ENCODE measurements around the gene ATN1. TPM values are rescaled to one million over a fixed set of nuclear protein-coding genes. Genes with fewer than 3 reads are reported as not detected.
A peak's percentile ranks its signal among the peaks of the same experiment; 100 is the strongest.
"Not testable (repeated sequence)": the region's sequence is repeated elsewhere in the genome, so short reads cannot be mapped to it uniquely, and the experiment has no call there.

ATN1 gene
- total RNA-seq, 4 donors from 2014 or later, result 49.0 to 136 (median 95.2) TPM

DNA sequence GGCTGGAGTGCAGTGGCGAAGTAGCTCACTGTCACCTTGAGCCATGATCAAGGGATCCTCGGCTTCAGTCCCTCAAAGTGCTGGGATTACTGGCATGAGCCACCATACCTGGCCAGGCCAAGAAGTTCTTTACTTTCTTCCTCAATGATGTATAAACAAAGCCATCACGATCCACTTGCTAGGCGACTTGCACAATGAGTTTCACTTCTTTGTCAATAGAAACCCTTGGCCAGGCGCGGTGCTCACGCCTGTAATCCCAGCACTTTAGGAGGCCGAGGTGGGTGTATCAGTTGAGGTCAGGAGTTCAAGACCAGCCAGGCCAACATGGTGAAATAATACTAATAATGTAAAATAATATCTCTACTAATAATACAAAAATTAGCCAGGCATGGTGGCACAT lies 40.3 kb upstream of the ATN1 start:
- peaks cover 0 to 33% of the 10 kb centered on the region in 2 donors for H3K36me3 ChIP-seq
- H3K4me1 ChIP-seq, result peaks cover 0 to 19% (median 4%) of the 10 kb centered on the region in 3 donors
- no peak overlapping the region for H3K27ac ChIP-seq
- H3K4me3 ChIP-seq, result no peak overlapping the region
- no peaks in the 10 kb centered on the region for H3K9me3 ChIP-seq
- 77% methylated on average over 8 of the region's 8 CpGs; no CpG with 5 or more reads in 1 of the 2 donors for WGBS, 2 donors (ENCODE audit: low coverage in 1 of 2)
- ATAC-seq, result no peak
- TF ChIP-seq EP300 (IDR thresholded peaks at IDR 0.05), result no peak
- TF ChIP-seq CTCF (IDR thresholded peaks at IDR 0.05), result no peak
- TF ChIP-seq POLR2A (IDR thresholded peaks at IDR 0.05), result no peak
- TF ChIP-seq POLR2AphosphoS5 (IDR thresholded peaks at IDR 0.05), result no peak
- H3K27me3 ChIP-seq, result no peaks in the 10 kb centered on the region

DNA sequence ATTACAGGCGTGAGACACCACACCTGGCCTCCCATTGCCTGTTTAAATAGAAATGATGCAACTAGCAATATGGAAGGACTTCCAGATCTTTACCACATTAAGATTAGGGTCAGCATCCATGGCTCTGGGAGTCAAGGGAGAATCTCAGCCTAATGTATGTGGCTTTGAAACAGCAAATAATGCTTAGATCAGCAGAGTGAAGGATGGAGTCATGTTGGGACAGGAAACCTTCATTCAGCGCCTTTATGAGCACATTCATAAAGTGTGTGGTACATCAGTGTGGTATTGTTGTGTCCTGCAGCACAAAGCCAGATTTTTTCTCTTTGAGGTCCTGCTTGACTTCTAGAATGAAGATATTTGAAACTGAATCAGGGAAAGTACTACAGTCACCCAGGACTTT lies 39.4 kb upstream of the ATN1 start:
- H3K27me3 ChIP-seq, result no peaks in the 10 kb centered on the region
- 100% methylated on average over 1 to 2 of the region's 2 CpGs for WGBS, 2 donors (ENCODE audit: low coverage in 1 of 2)
- H3K36me3 ChIP-seq, result peaks cover 0 to 24% of the 10 kb centered on the region in 2 donors
- peaks cover 0 to 19% (median 4%) of the 10 kb centered on the region in 3 donors for H3K4me1 ChIP-seq
- ATAC-seq, result no peak
- H3K9me3 ChIP-seq, result no peaks in the 10 kb centered on the region
- no peak overlapping the region for H3K4me3 ChIP-seq
- H3K27ac ChIP-seq, result no peak overlapping the region
- TF ChIP-seq EP300 (IDR thresholded peaks at IDR 0.05) (no peak), POLR2A (IDR thresholded peaks at IDR 0.05) (no peak), POLR2AphosphoS5 (IDR thresholded peaks at IDR 0.05) (no peak), CTCF (IDR thresholded peaks at IDR 0.05) (no peak)

GRCh38 chr12:6888794-6889193 lies 39.0 kb upstream of the ATN1 start:
- Histone ChIP-seq H3K36me3 (peaks cover 0 to 19% of the 10 kb centered on the region in 2 donors), H3K4me1 (peaks cover 0 to 19% (median 4%) of the 10 kb centered on the region in 3 donors)
- H3K4me3 ChIP-seq, ATAC-seq, H3K9me3 ChIP-seq, H3K27me3 ChIP-seq, H3K27ac ChIP-seq: not testable (repeated sequence)
- WGBS, 2 donors (ENCODE audit: low coverage in 1 of 2), result 71 to 74% methylated on average over 3 to 7 of the region's 7 CpGs

- H3K4me3 ChIP-seq, H3K9me3 ChIP-seq, ATAC-seq, H3K36me3 ChIP-seq, H3K27me3 ChIP-seq: not testable (repeated sequence)
- Histone ChIP-seq H3K27ac (peak overlapping the region; percentile 85 to 93 (median 91)), H3K4me1 (peaks cover 0 to 19% (median 4%) of the 10 kb centered on the region in 3 donors)
- 91 to 94% methylated on average over 14 of the region's 21 CpGs for WGBS, 2 donors (ENCODE audit: low coverage in 1 of 2)
These were observed 37.8 kb upstream of the ATN1 start for GRCh38 chr12:6889775-6890573.

DNA sequence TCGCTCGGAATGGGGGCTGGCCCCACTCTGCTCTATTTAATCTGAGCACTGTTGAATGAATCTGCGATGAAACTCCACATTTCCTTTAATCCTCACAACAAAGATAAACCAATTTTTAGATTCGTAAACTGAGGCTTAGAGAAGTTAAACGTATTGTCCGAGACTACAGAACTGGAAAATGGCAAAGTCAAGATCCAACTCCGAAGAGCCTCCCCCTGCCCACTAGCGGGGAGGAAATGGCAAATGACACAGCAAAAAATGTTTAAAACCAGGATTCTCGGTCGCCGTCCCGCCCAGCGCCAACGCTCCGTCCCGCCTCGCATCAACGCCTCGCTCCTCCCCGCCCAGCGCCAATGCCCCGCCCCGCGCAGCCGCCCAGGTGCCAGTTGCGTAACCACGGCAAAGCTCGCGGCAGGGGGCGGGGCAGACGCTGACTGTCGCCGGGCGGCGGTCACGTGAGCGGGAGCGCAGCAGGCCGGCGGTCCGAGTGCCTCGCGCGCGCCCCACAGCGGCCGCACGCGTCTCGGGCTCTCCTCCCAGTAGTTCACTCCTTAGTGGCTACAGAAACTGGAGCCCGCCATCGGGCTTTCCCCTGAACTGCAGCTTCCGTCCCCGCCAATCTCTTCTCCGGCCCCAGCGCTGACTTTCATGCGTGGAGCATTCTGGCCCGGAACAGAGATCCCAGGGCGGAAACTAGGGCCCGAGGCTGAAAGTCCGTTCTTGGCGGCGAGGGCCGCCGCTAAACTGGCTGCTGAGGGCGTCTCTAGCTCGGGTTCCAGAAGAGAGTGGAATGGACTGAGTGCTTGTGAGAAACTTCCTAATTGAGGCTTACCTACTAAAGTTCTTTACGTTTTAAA lies 36.7 kb upstream of the ATN1 start:
- Histone ChIP-seq H3K9me3 (no peaks in the 10 kb centered on the region), H3K27ac (peak overlapping the region; percentile 85 to 93 (median 91)), H3K4me3 (peak overlapping the region; percentile 47 to 54), H3K4me1 (peaks cover 0 to 19% (median 4%) of the 10 kb centered on the region in 3 donors), H3K27me3 (no peaks in the 10 kb centered on the region), H3K36me3 (no peaks in the 10 kb centered on the region)
- TF ChIP-seq POLR2A (IDR thresholded peaks at IDR 0.05) (peak; percentile 39 to 68), EP300 (IDR thresholded peaks at IDR 0.05) (no peak), CTCF (IDR thresholded peaks at IDR 0.05) (peak in 3 of 4 experiments; percentile 90 to 97 (median 93)), POLR2AphosphoS5 (IDR thresholded peaks at IDR 0.05) (peak; percentile 86)
- WGBS, 2 donors (ENCODE audit: low coverage in 1 of 2), result 2 to 9% methylated on average over 9 of the region's 68 CpGs
- peak; percentile 97 for ATAC-seq
